Panc1 (cell line): Measurements from ENCODE around the gene SLC22A12.

ENCODE experiments used
- CTCF ChIP-seq: fragments of 450-650 bp; IDR thresholded peaks from 2 replicates; pipeline ENCODE4 v1.5.1; 2017; ENCODE audit warnings: mild to moderate bottlenecking
- POLR2AphosphoS5 ChIP-seq: IDR thresholded peaks from 2 replicates; pipeline ENCODE4 v1.6.1; 2012; ENCODE audit warnings: mild to moderate bottlenecking, low read depth, low read length, moderate library complexity
- SIN3A ChIP-seq: IDR thresholded peaks from 2 replicates; pipeline ENCODE4 v1.6.1; 2012; ENCODE audit warnings: low read depth, mild to moderate bottlenecking, low read length, moderate library complexity, borderline replicate concordance; ENCODE audit not compliant: insufficient read depth
- TCF7L2 ChIP-seq: IDR thresholded peaks from 2 replicates; pipeline ENCODE4 v1.6.1; 2011; ENCODE audit warnings: mild to moderate bottlenecking, low read depth, low read length, inconsistent platforms
- TF ChIP-seq, protein P1 (sequence below), 2 experiments: IDR thresholded peaks; 2 replicates each; pipeline ENCODE4 v1.6.1; 2011 to 2012; ENCODE audit warnings: low read depth in 2 of 2, control low read depth in 1 of 2, low read length in 1 of 2, mild to moderate bottlenecking in 1 of 2, moderate library complexity in 1 of 2; ENCODE audit not compliant: insufficient read depth in 1 of 2

- TF ChIP-seq CTCF: no peak
- no peak for TF ChIP-seq POLR2AphosphoS5
- no peak for TF ChIP-seq TCF7L2
- TF ChIP-seq, protein P1, sequence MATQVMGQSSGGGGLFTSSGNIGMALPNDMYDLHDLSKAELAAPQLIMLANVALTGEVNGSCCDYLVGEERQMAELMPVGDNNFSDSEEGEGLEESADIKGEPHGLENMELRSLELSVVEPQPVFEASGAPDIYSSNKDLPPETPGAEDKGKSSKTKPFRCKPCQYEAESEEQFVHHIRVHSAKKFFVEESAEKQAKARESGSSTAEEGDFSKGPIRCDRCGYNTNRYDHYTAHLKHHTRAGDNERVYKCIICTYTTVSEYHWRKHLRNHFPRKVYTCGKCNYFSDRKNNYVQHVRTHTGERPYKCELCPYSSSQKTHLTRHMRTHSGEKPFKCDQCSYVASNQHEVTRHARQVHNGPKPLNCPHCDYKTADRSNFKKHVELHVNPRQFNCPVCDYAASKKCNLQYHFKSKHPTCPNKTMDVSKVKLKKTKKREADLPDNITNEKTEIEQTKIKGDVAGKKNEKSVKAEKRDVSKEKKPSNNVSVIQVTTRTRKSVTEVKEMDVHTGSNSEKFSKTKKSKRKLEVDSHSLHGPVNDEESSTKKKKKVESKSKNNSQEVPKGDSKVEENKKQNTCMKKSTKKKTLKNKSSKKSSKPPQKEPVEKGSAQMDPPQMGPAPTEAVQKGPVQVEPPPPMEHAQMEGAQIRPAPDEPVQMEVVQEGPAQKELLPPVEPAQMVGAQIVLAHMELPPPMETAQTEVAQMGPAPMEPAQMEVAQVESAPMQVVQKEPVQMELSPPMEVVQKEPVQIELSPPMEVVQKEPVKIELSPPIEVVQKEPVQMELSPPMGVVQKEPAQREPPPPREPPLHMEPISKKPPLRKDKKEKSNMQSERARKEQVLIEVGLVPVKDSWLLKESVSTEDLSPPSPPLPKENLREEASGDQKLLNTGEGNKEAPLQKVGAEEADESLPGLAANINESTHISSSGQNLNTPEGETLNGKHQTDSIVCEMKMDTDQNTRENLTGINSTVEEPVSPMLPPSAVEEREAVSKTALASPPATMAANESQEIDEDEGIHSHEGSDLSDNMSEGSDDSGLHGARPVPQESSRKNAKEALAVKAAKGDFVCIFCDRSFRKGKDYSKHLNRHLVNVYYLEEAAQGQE (IDR thresholded peaks at IDR 0.05; ENCODE audit: insufficient read depth in 1 of 2, low read depth in 2 of 2, low read length in 1 of 2): no peak
- no peak for TF ChIP-seq SIN3A
Measured at GRCh38 chr11:64566915-64567891, 23.8 kb upstream of the SLC22A12 start.
